ENCODE results near the gene LRRC74B. TPM values are rescaled to one million over a fixed set of nuclear protein-coding genes. Genes with fewer than 3 reads are reported as not detected.

The LRRC74B gene
- total RNA-seq, 1 donor from 2014 or later: not detected

GRCh38 chr22:21073482-21073881, 27.7 kb downstream of the LRRC74B start:
- peaks cover 12% of the 10 kb centered on the region for H3K4me1 ChIP-seq (ENCODE audit: insufficient read depth, low read length)
- no peaks in the 10 kb centered on the region for H3K79me2 ChIP-seq (ENCODE audit: insufficient read depth, low read length)
- H3K9me3 ChIP-seq (ENCODE audit: insufficient read depth, low read depth, low read length): peaks cover 5% of the 10 kb centered on the region
- no peak for TF ChIP-seq EZH2 (IDR thresholded peaks at IDR 0.05; ENCODE audit: insufficient read depth, low read length)
- peaks cover 7% of the 10 kb centered on the region for H3K27me3 Mint-ChIP-seq (ENCODE audit: low read depth, unreplicated experiment)
- no peak overlapping the region for H3K27ac ChIP-seq (ENCODE audit: low read depth, low read length)
- no peak overlapping the region for H3K27ac Mint-ChIP-seq (ENCODE audit: unreplicated experiment)
- H3K27me3 ChIP-seq (ENCODE audit: insufficient read depth, low read length): no peaks in the 10 kb centered on the region
- peaks cover 12% of the 10 kb centered on the region for H3K9me3 Mint-ChIP-seq (ENCODE audit: unreplicated experiment)
- H3K4me2 ChIP-seq (ENCODE audit: low read length): peak overlapping the region; percentile 38
- no peak overlapping the region for H3K4me3 Mint-ChIP-seq (ENCODE audit: unreplicated experiment)
- DNase-seq (ENCODE audit: low read depth): no peak
- H3K4me1 Mint-ChIP-seq (ENCODE audit: low read depth, unreplicated experiment): peaks cover 1% of the 10 kb centered on the region
- no peaks in the 10 kb centered on the region for H4K20me1 ChIP-seq (ENCODE audit: insufficient read depth, low read length)
- no peak overlapping the region for H3K4me3 ChIP-seq (ENCODE audit: insufficient read depth, low read depth, low read length)
- no peaks in the 10 kb centered on the region for H3K36me3 ChIP-seq (ENCODE audit: insufficient read depth, low read length)
- H2AFZ ChIP-seq (ENCODE audit: low read depth, low read length): no peak overlapping the region
- no peak for FAIRE-seq
- H3K9ac ChIP-seq (ENCODE audit: low read length): no peak overlapping the region
- H3K36me3 Mint-ChIP-seq (ENCODE audit: low read depth, unreplicated experiment): no peaks in the 10 kb centered on the region

GRCh38 chr22:21074102-21074715, 28.5 kb downstream of the LRRC74B start:
- no peaks in the 10 kb centered on the region for H4K20me1 ChIP-seq (ENCODE audit: insufficient read depth, low read length)
- DNase-seq (ENCODE audit: low read depth): peak; percentile 77
- no peak for TF ChIP-seq EZH2 (IDR thresholded peaks at IDR 0.05; ENCODE audit: insufficient read depth, low read length)

GRCh38 chr22:21075516-21076138, 29.9 kb downstream of the LRRC74B start:
- TF ChIP-seq CTCF (IDR thresholded peaks at IDR 0.05; ENCODE audit: insufficient read depth, low read depth, low read length) (no peak), EZH2 (IDR thresholded peaks at IDR 0.05; ENCODE audit: insufficient read depth, low read length) (no peak)
- Histone ChIP-seq H3K4me2 (ENCODE audit: low read length) (no peak overlapping the region), H2AFZ (ENCODE audit: low read depth, low read length) (no peak overlapping the region), H3K4me3 (ENCODE audit: insufficient read depth, low read depth, low read length) (no peak overlapping the region), H3K27me3 (ENCODE audit: insufficient read depth, low read length) (no peaks in the 10 kb centered on the region), H3K27ac (ENCODE audit: low read depth, low read length) (no peak overlapping the region), H3K9me3 (ENCODE audit: insufficient read depth, low read depth, low read length) (peaks cover 5% of the 10 kb centered on the region), H3K9ac (ENCODE audit: low read length) (no peak overlapping the region), H3K79me2 (ENCODE audit: insufficient read depth, low read length) (no peaks in the 10 kb centered on the region), H4K20me1 (ENCODE audit: insufficient read depth, low read length) (no peaks in the 10 kb centered on the region), H3K36me3 (ENCODE audit: insufficient read depth, low read length) (no peaks in the 10 kb centered on the region), H3K4me1 (ENCODE audit: insufficient read depth, low read length) (peaks cover 12% of the 10 kb centered on the region)
- Mint-ChIP-seq H3K27me3 (ENCODE audit: low read depth, unreplicated experiment) (peaks cover 8% of the 10 kb centered on the region), H3K4me3 (ENCODE audit: unreplicated experiment) (no peak overlapping the region), H3K36me3 (ENCODE audit: low read depth, unreplicated experiment) (no peaks in the 10 kb centered on the region), H3K27ac (ENCODE audit: unreplicated experiment) (no peak overlapping the region), H3K4me1 (ENCODE audit: low read depth, unreplicated experiment) (peaks cover 1% of the 10 kb centered on the region), H3K9me3 (ENCODE audit: unreplicated experiment) (peaks cover 12% of the 10 kb centered on the region)
- FAIRE-seq: no peak
- no peak for DNase-seq (ENCODE audit: low read depth)

More at GRCh38 chr22:21074102-21074715, 28.5 kb downstream of the LRRC74B start:
- peak; percentile 43 for FAIRE-seq
- H3K9me3 ChIP-seq (ENCODE audit: insufficient read depth, low read depth, low read length): peaks cover 5% of the 10 kb centered on the region
- no peaks in the 10 kb centered on the region for H3K36me3 ChIP-seq (ENCODE audit: insufficient read depth, low read length)
- Mint-ChIP-seq H3K4me1 (ENCODE audit: low read depth, unreplicated experiment) (peaks cover 1% of the 10 kb centered on the region), H3K4me3 (ENCODE audit: unreplicated experiment) (no peak overlapping the region), H3K36me3 (ENCODE audit: low read depth, unreplicated experiment) (no peaks in the 10 kb centered on the region), H3K27me3 (ENCODE audit: low read depth, unreplicated experiment) (peaks cover 11% of the 10 kb centered on the region), H3K27ac (ENCODE audit: unreplicated experiment) (no peak overlapping the region), H3K9me3 (ENCODE audit: unreplicated experiment) (peaks cover 12% of the 10 kb centered on the region)
- H3K4me2 ChIP-seq (ENCODE audit: low read length): peak overlapping the region; percentile 38
- no peak overlapping the region for H3K9ac ChIP-seq (ENCODE audit: low read length)
- no peak overlapping the region for H3K4me3 ChIP-seq (ENCODE audit: insufficient read depth, low read depth, low read length)
- H3K4me1 ChIP-seq (ENCODE audit: insufficient read depth, low read length): peaks cover 12% of the 10 kb centered on the region
- no peaks in the 10 kb centered on the region for H3K27me3 ChIP-seq (ENCODE audit: insufficient read depth, low read length)
- no peak overlapping the region for H3K27ac ChIP-seq (ENCODE audit: low read depth, low read length)
- peak overlapping the region; percentile 30 for H2AFZ ChIP-seq (ENCODE audit: low read depth, low read length)
- H3K79me2 ChIP-seq (ENCODE audit: insufficient read depth, low read length): no peaks in the 10 kb centered on the region
